A549 (cell line): ENCODE results near the gene ITGA1. TPM values are rescaled to one million over a fixed set of nuclear protein-coding genes. Genes with fewer than 3 reads are reported as not detected.
A peak's percentile ranks its signal among the peaks of the same experiment; 100 is the strongest.

Source experiments
- ATAC-seq, 2 experiments: fragments of 200-7000 bp in 1 of 2; fragments of >200 bp in 1 of 2; cut with Nextera tagmentation in 1 of 2; cut with Tn5 transposase in 1 of 2; 3 replicates each; pipeline versions ENCODE4 v1.8.0 to v1.9.1; 2018 to 2020; ENCODE audit warnings: mild to moderate bottlenecking in 1 of 2, moderate library complexity in 1 of 2
- CTCF ChIA-PET: fragments of 300-600 bp; sonication (Branson Sonifier 250); formaldehyde crosslinking; extraction: SDS; loops from one replicate; lab custom pipeline; 2021; ENCODE audit warnings: antibody characterized with exemption, inconsistent platforms; lab: Yijun Ruan, JAX
- POLR2A ChIA-PET: fragments of 350-600 bp; formaldehyde crosslinking; extraction: SDS; loops from one replicate; lab custom pipeline; 2021; ENCODE audit warnings: antibody characterized with exemption, inconsistent platforms; lab: Yijun Ruan, JAX
- DNase-seq, 2 experiments: peaks; one replicate each; pipeline versions ENCODE4 v3.0.0 to v3.0.0-alpha.2; 2011 to 2016; ENCODE audit warnings: low read depth in 1 of 2, low spot score in 1 of 2
- FAIRE-seq: peaks from 2 replicates; lab custom pipeline; 2011; peaks lifted over from hg19 to GRCh38; lab: Jason Lieb, UNC
- H3K27ac ChIP-seq, 2 experiments: fragments of >200 bp; sonication (Bioruptor Twin); formaldehyde crosslinking; 3 replicates each; pipeline ENCODE4 v1.5.1; 2016 to 2017
- H3K4me1 ChIP-seq: fragments of >200 bp; sonication (Bioruptor Twin); formaldehyde crosslinking; 3 replicates; pipeline ENCODE4 v1.6.1; 2016
- H3K4me2 ChIP-seq: fragments of >200 bp; sonication (Bioruptor Twin); formaldehyde crosslinking; 3 replicates; pipeline ENCODE4 v1.6.1; 2016
- H3K4me3 ChIP-seq: fragments of >200 bp; sonication (Bioruptor Twin); formaldehyde crosslinking; 3 replicates; pipeline ENCODE4 v1.5.1; 2016
- H3K9me3 ChIP-seq: fragments of >200 bp; sonication (Bioruptor Twin); formaldehyde crosslinking; 3 replicates; pipeline ENCODE4 v1.6.1; 2016
- ATOH8 ChIP-seq: fragments of 250-450 bp; sonication (Bioruptor Pico); IDR thresholded peaks from 2 replicates; pipeline ENCODE4 v1.5.0; 2020; ENCODE audit warnings: low read depth, mild to moderate bottlenecking, moderate library complexity
- BHLHE40 ChIP-seq: IDR thresholded peaks from 2 replicates; pipeline ENCODE4 v1.6.1; 2012; ENCODE audit warnings: low read depth, low read length, inconsistent platforms
- CBX2 ChIP-seq: fragments of 200-600 bp; sonication (generic); IDR thresholded peaks from 2 replicates; pipeline ENCODE4 v1.6.1; 2016; ENCODE audit warnings: low read depth, mild to moderate bottlenecking, borderline replicate concordance
- CHD2 ChIP-seq: fragments of 150-350 bp; IDR thresholded peaks from 2 replicates; pipeline ENCODE4 v1.6.1; 2014; ENCODE audit warnings: low read length; ENCODE audit not compliant: partially characterized antibody
- E2F6 ChIP-seq: IDR thresholded peaks from 2 replicates; pipeline ENCODE4 v1.6.1; 2012; ENCODE audit warnings: low read depth, borderline replicate concordance
- EP300 ChIP-seq, 2 experiments: fragments of >200 bp; sonication (Bioruptor Twin); formaldehyde crosslinking; IDR thresholded peaks; 2 replicates in 1 of 2; 3 replicates in 1 of 2; pipeline ENCODE4 v1.6.1; 2016 to 2017
- FOXS1 ChIP-seq: fragments of 250-450 bp; sonication (Bioruptor Pico); IDR thresholded peaks from 2 replicates; pipeline ENCODE4 v1.5.0; 2020; ENCODE audit warnings: mild to moderate bottlenecking, moderate library complexity
- HDAC2 ChIP-seq: fragments of 200-600 bp; sonication (generic); IDR thresholded peaks from 2 replicates; pipeline ENCODE4 v1.6.1; 2016
- HMGXB4 ChIP-seq: fragments of 250-450 bp; sonication (Bioruptor Pico); IDR thresholded peaks from 2 replicates; pipeline ENCODE4 v1.5.0; 2021; ENCODE audit warnings: mild to moderate bottlenecking, moderate library complexity, borderline replicate concordance
- JUNB ChIP-seq: fragments of >200 bp; sonication (Bioruptor Twin); formaldehyde crosslinking; IDR thresholded peaks from 2 replicates; pipeline ENCODE4 v1.6.1; 2016
- KDM1A ChIP-seq: fragments of 200-600 bp; sonication (generic); IDR thresholded peaks from 2 replicates; pipeline ENCODE4 v1.6.1; 2016; ENCODE audit warnings: low read depth, mild to moderate bottlenecking
- NFE2L2 ChIP-seq: fragments of 150-350 bp; conservative IDR thresholded peaks from 2 replicates; pipeline ENCODE4 v1.6.1; 2014; ENCODE audit warnings: low read length
- NPAS2 ChIP-seq: fragments of 250-450 bp; sonication (Bioruptor Pico); IDR thresholded peaks from 2 replicates; pipeline ENCODE4 v1.8.0; 2022; ENCODE audit warnings: mild to moderate bottlenecking, moderate library complexity, borderline replicate concordance
- RAD21 ChIP-seq, 2 experiments: fragments of >200 bp in 1 of 2; sonication (Bioruptor Twin) in 1 of 2; formaldehyde crosslinking in 1 of 2; IDR thresholded peaks in 1 of 2; conservative IDR thresholded peaks in 1 of 2; 2 replicates in 1 of 2; 3 replicates in 1 of 2; pipeline ENCODE4 v1.6.1; 2012 to 2018; ENCODE audit warnings: inconsistent platforms in 1 of 2
- REST ChIP-seq: fragments of 200-600 bp; sonication (generic); IDR thresholded peaks from 2 replicates; pipeline ENCODE4 v1.6.1; 2016; ENCODE audit warnings: antibody characterized with exemption, mild to moderate bottlenecking, moderate library complexity
- RFX5 ChIP-seq: fragments of 450-650 bp; IDR thresholded peaks from 2 replicates; pipeline ENCODE4 v1.7.1; 2014; ENCODE audit warnings: antibody characterized with exemption, mild to moderate bottlenecking, moderate library complexity
- TP53 ChIP-seq: fragments of 250-450 bp; sonication (Bioruptor Pico); IDR thresholded peaks from 2 replicates; pipeline ENCODE4 v1.5.0; 2021; ENCODE audit warnings: mild to moderate bottlenecking, moderate library complexity
- USF2 ChIP-seq: fragments of 450-650 bp; IDR thresholded peaks from 2 replicates; pipeline ENCODE4 v1.6.1; 2014; ENCODE audit warnings: antibody characterized with exemption
- ZC3H11A ChIP-seq: fragments of 450-650 bp; IDR thresholded peaks from 2 replicates; pipeline ENCODE4 v1.6.1; 2014; ENCODE audit warnings: antibody characterized with exemption, mild to moderate bottlenecking
- ZFP36 ChIP-seq: fragments of 450-650 bp; IDR thresholded peaks from 2 replicates; pipeline ENCODE4 v1.6.1; 2014; ENCODE audit warnings: borderline replicate concordance; ENCODE audit not compliant: partially characterized antibody
- ZNF302 ChIP-seq: fragments of 250-450 bp; sonication (Bioruptor Pico); IDR thresholded peaks from 2 replicates; pipeline ENCODE4 v1.9.0; 2021; ENCODE audit warnings: inconsistent platforms, mild to moderate bottlenecking, moderate library complexity
- ZSCAN20 ChIP-seq: fragments of 250-450 bp; sonication (Bioruptor Pico); IDR thresholded peaks from 2 replicates; pipeline ENCODE4 v1.8.0; 2022; ENCODE audit warnings: mild to moderate bottlenecking, moderate library complexity
- WGBS: methylation state at CpG from one replicate; pipeline ENCODE4 v1.1.6; 2017; ENCODE audit errors: missing lambda C conversion rate; 5-methylcytosine and 5-hydroxymethylcytosine counted together
- polyA plus RNA-seq, 4 experiments: library from polyadenylated mRNA; depleted of rRNA in 3 of 4; stranded (reverse); fragments of >200 nt; fragmentation: RNase III in 1 of 4; extraction: RNeasy Plus Mini Kit Qiagen cat#74134 plus additional on column Dnase treatment in 1 of 4; gene quantifications; 2 replicates in 3 of 4; 3 replicates in 1 of 4; pipeline ENCODE4 v1.2.3, GENCODE V29; 2011 to 2017

Gene ITGA1
- polyA plus RNA-seq, 2 of the 4 experiments (the other 2 are of a cell fraction), result 1.5 to 5.5 TPM

- FAIRE-seq, result no peak
- Histone ChIP-seq H3K4me1 (peaks cover 31% of the 10 kb centered on the region), H3K4me3 (peak overlapping the region; percentile 71), H3K9me3 (no peaks in the 10 kb centered on the region), H3K4me2 (peak overlapping the region; percentile 83), H3K27ac (no peak overlapping the region)
- CTCF ChIA-PET, result interaction anchor here (0.6 to 3.2 kb wide), 2 partner anchors 111 to 113 kb away, joined by 3 to 11 read pairs; no protein-coding TSS in a partner anchor
- TF ChIP-seq USF2 (no peak), RAD21 (conservative IDR thresholded peaks at IDR 0.05 in 1 of 2, IDR thresholded peaks at IDR 0.05 in 1 of 2) (no peak), E2F6 (no peak), EP300 (IDR thresholded peaks at IDR 0.05) (no peak), BHLHE40 (no peak), CHD2 (no peak), NFE2L2 (no peak), JUNB (no peak), HDAC2 (no peak), ZSCAN20 (CRISPR knock-in tag) (no peak), REST (no peak), ATOH8 (CRISPR knock-in tag) (no peak), ZNF302 (CRISPR knock-in tag) (no peak), FOXS1 (no peak), TP53 (CRISPR knock-in tag) (no peak), ZC3H11A (no peak), CBX2 (no peak)
- DNase-seq, result no peak
- POLR2A ChIA-PET, result no interaction called here
- 69% methylated on average over 2 of the region's 2 CpGs for WGBS
- no peak for ATAC-seq
These were observed 14.7 kb downstream of the ITGA1 start for GRCh38 chr5:52802272-52802973.

- no peak for FAIRE-seq
- H3K4me3 ChIP-seq, result peak overlapping the region; percentile 71
- POLR2A ChIA-PET, result no interaction called here
These were observed 15.2 kb downstream of the ITGA1 start for GRCh38 chr5:52802974-52803336.

More at GRCh38 chr5:52802974-52803336, 15.2 kb downstream of the ITGA1 start:
- Histone ChIP-seq H3K4me2 (peak overlapping the region; percentile 83), H3K27ac (no peak overlapping the region), H3K9me3 (no peaks in the 10 kb centered on the region), H3K4me1 (peaks cover 36% of the 10 kb centered on the region)
- 78% methylated on average over 6 of the region's 6 CpGs for WGBS
- ATAC-seq (no peak), DNase-seq (no peak)
- CTCF ChIA-PET, result no interaction called here
- TF ChIP-seq CBX2 (no peak), HMGXB4 (CRISPR knock-in tag) (no peak), RFX5 (no peak), KDM1A (no peak), NPAS2 (CRISPR knock-in tag) (no peak), ZFP36 (no peak), RAD21 (conservative IDR thresholded peaks at IDR 0.05 in 1 of 2, IDR thresholded peaks at IDR 0.05 in 1 of 2) (no peak)
